Body of pancreas (tissue), 4 donors: ENCODE data around the gene FUT7. TPM values are rescaled to one million over a fixed set of nuclear protein-coding genes. Genes with fewer than 3 reads are reported as not detected.

ENCODE experiments used
- ATAC-seq: fragments of 150-250 bp; one replicate; pipeline ENCODE4 v1.9.1; 2016
- DNase-seq, 4 donors: peaks; one replicate each; pipeline ENCODE4 v3.0.0-alpha.2; 2019
- H3K27ac ChIP-seq, 4 donors: fragments of 200-600 bp; sonication (generic); 1 replicate in 3 of 4; 2 replicates in 1 of 4; pipeline versions ENCODE4 v1.5.1 to v1.6.1; 2016 to 2019; ENCODE audit warnings: mild to moderate bottlenecking in 1 of 4, mixed read lengths in 1 of 4, moderate library complexity in 1 of 4
- H3K27me3 ChIP-seq, 2 donors: fragments of 200-600 bp; sonication (generic); one replicate each; pipeline ENCODE4 v1.6.0; 2016; ENCODE audit warnings: mild to moderate bottlenecking in 1 of 2
- H3K36me3 ChIP-seq, 2 donors: fragments of 200-600 bp; sonication (generic); replicated peaks in 1 of 2; 2 replicates each; pipeline ENCODE4 v1.5.1; 2016; ENCODE audit warnings: low read depth in 2 of 2; ENCODE audit not compliant: insufficient read depth in 1 of 2
- H3K4me1 ChIP-seq: fragments of 200-600 bp; sonication (generic); one replicate; pipeline ENCODE4 v1.6.0; 2016
- H3K4me3 ChIP-seq, 2 donors: fragments of 200-600 bp; sonication (generic); 1 replicate in 1 of 2; 2 replicates in 1 of 2; pipeline ENCODE4 v1.5.1; 2016 to 2019
- H3K9me3 ChIP-seq, 3 donors: fragments of 200-600 bp; sonication (generic); 1 replicate in 2 of 3; 2 replicates in 1 of 3; pipeline ENCODE4 v1.5.1; 2016
- CTCF ChIP-seq, 7 experiments: fragments of 450-650 bp in 4 of 7; fragments of 200-600 bp in 3 of 7; sonication (generic) in 3 of 7; IDR thresholded peaks; one replicate each; pipeline ENCODE4 v1.5.1; 2016 to 2019; ENCODE audit warnings: antibody characterized with exemption in 7 of 7
- POLR2A ChIP-seq, 3 donors: fragments of 450-650 bp; IDR thresholded peaks; one replicate each; pipeline ENCODE4 v1.6.1; 2016; ENCODE audit warnings: antibody characterized with exemption in 3 of 3, mild to moderate bottlenecking in 2 of 3
- WGBS, 2 donors: methylation state at CpG; one replicate each; pipeline ENCODE4 v1.1.5; 2017; 5-methylcytosine and 5-hydroxymethylcytosine counted together
- intact Hi-C: fragments of 100-400 bp; cut with DNase I; formaldehyde crosslinking; loops from one replicate; pipeline ENCODE4 v1.15.1; 2023
- total RNA-seq, 2 donors: library from RNA; depleted of rRNA; stranded (reverse); fragments of >200 nt; gene quantifications; one replicate each; pipeline ENCODE4 v1.1.0, GENCODE V29; 2016

FUT7 gene
- total RNA-seq, 2 donors from 2014 or later: not detected

- Histone ChIP-seq H3K27me3 (no peaks in the 10 kb centered on the region), H3K36me3 (no peaks in the 10 kb centered on the region), H3K9me3 (no peaks in the 10 kb centered on the region), H3K4me3 (no peak overlapping the region), H3K4me1 (peaks cover 40% of the 10 kb centered on the region), H3K27ac (no peak overlapping the region)
- intact Hi-C loops: no loop called here
- no peak for DNase-seq
- TF ChIP-seq POLR2A (IDR thresholded peaks at IDR 0.05) (no peak), CTCF (IDR thresholded peaks at IDR 0.05) (no peak)
- no peak for ATAC-seq
- 80 to 87% methylated on average over 8 to 12 of the region's 12 CpGs for WGBS, 2 donors
Measured at GRCh38 chr9:137074657-137075274, 42.9 kb upstream of the FUT7 start.

- Histone ChIP-seq H3K36me3 (no peaks in the 10 kb centered on the region), H3K4me3 (no peak overlapping the region), H3K27ac (no peak overlapping the region), H3K27me3 (no peaks in the 10 kb centered on the region), H3K4me1 (peaks cover 41% of the 10 kb centered on the region), H3K9me3 (no peaks in the 10 kb centered on the region)
- no peak for ATAC-seq
- no peak for DNase-seq
- 76% methylated on average over 8 of the region's 8 CpGs for WGBS, 2 donors
- intact Hi-C loops: no loop called here
- TF ChIP-seq CTCF (IDR thresholded peaks at IDR 0.05) (no peak), POLR2A (IDR thresholded peaks at IDR 0.05) (no peak)
Measured at GRCh38 chr9:137073992-137074399, 42.1 kb upstream of the FUT7 start.

GRCh38 chr9:137071282-137071681, 39.4 kb upstream of the FUT7 start:
- ATAC-seq (no peak), DNase-seq (no peak)
- peaks cover 24% of the 10 kb centered on the region for H3K4me1 ChIP-seq
- H3K4me3 ChIP-seq: no peak overlapping the region
- H3K27me3 ChIP-seq: no peaks in the 10 kb centered on the region
- no peaks in the 10 kb centered on the region for H3K36me3 ChIP-seq
- no peaks in the 10 kb centered on the region for H3K9me3 ChIP-seq
- intact Hi-C loops: no loop called here
- H3K27ac ChIP-seq: peak overlapping the region; percentile 40 to 88 (median 72)
- TF ChIP-seq POLR2A (IDR thresholded peaks at IDR 0.05) (no peak), CTCF (IDR thresholded peaks at IDR 0.05) (no peak)
- WGBS, 2 donors: 82 to 89% methylated on average over 2 of the region's 2 CpGs

GRCh38 chr9:137070906-137071275, 39.0 kb upstream of the FUT7 start:
- 3 to 10% methylated on average over 2 to 6 of the region's 6 CpGs for WGBS, 2 donors
- DNase-seq (peak in 1 of 4 donors; percentile 71), ATAC-seq (peak; percentile 44)
- peak overlapping the region; percentile 40 to 88 (median 72) for H3K27ac ChIP-seq
- intact Hi-C loops: no loop called here
- no peak overlapping the region for H3K4me3 ChIP-seq
- no peaks in the 10 kb centered on the region for H3K9me3 ChIP-seq
- H3K27me3 ChIP-seq: no peaks in the 10 kb centered on the region
- H3K36me3 ChIP-seq: no peaks in the 10 kb centered on the region
- TF ChIP-seq POLR2A (IDR thresholded peaks at IDR 0.05): peak in 1 of 3 donors; percentile 9
- peak in 4 of 7 experiments; percentile 28 to 42 (median 32) for TF ChIP-seq CTCF (IDR thresholded peaks at IDR 0.05)
- H3K4me1 ChIP-seq: peaks cover 24% of the 10 kb centered on the region
